HepG2 (cell line): ENCODE results near the gene CAPZB. TPM values are rescaled to one million over a fixed set of nuclear protein-coding genes. Genes with fewer than 3 reads are reported as not detected.
A peak's percentile ranks its signal among the peaks of the same experiment; 100 is the strongest.

Source experiments
- ATAC-seq: fragments of 200-7000 bp; cut with Tn5 transposase; 3 replicates; pipeline ENCODE4 v1.9.1; 2020; ENCODE audit warnings: mild to moderate bottlenecking, moderate library complexity
- BruUV-seq: library from RNA; stranded (reverse); fragments of 400-500 nt; replicated peaks from 2 replicates; lab custom pipeline; 2021; lab: Mats Ljungman, UMichigan
- CTCF ChIA-PET: fragments of 300-600 bp; formaldehyde crosslinking; extraction: SDS; loops from one replicate; lab custom pipeline; 2021; ENCODE audit warnings: low total read pairs, inconsistent platforms, low intra/inter-chr PET ratio; lab: Yijun Ruan, JAX
- POLR2A ChIA-PET: fragments of 350-600 bp; sonication (Branson Sonifier 250); formaldehyde crosslinking; loops from one replicate; lab custom pipeline; 2020; ENCODE audit warnings: antibody characterized with exemption, inconsistent platforms; lab: Yijun Ruan, JAX
- DNase-seq: peaks from one replicate; pipeline ENCODE4 v3.0.0-alpha.2; 2015; ENCODE audit warnings: low spot score
- FAIRE-seq: peaks from 3 replicates; lab custom pipeline; 2011; peaks lifted over from hg19 to GRCh38; lab: Jason Lieb, UNC
- H2AFZ ChIP-seq: one replicate; pipeline ENCODE4 v1.6.1; 2011; ENCODE audit warnings: low read length, inconsistent platforms
- H3K27ac ChIP-seq: fragments of 300-600 bp; 3 replicates; pipeline ENCODE4 v1.8.0; 2011; ENCODE audit warnings: mixed run types, mild to moderate bottlenecking, mixed read lengths, low read length, inconsistent platforms; ENCODE audit not compliant: insufficient read depth; ENCODE audit errors: extremely low read length
- H3K27me3 ChIP-seq, 2 experiments: fragments of 200-600 bp in 1 of 2; 2 replicates in 1 of 2; 3 replicates in 1 of 2; pipeline versions ENCODE4 v1.6.0 to v1.8.0; 2011; ENCODE audit warnings: low read length in 2 of 2, mild to moderate bottlenecking in 2 of 2, moderate library complexity in 2 of 2, inconsistent platforms in 1 of 2; ENCODE audit not compliant: insufficient read depth in 2 of 2, control insufficient read depth in 1 of 2
- H3K36me3 ChIP-seq, 2 experiments: fragments of 200-600 bp in 1 of 2; replicated peaks in 1 of 2; 2 replicates in 1 of 2; 3 replicates in 1 of 2; pipeline versions ENCODE4 v1.5.1 to v1.8.0; 2011; ENCODE audit warnings: low read length in 2 of 2, inconsistent platforms in 1 of 2; ENCODE audit not compliant: insufficient read depth in 2 of 2, control insufficient read depth in 1 of 2
- H3K4me1 ChIP-seq: 2 replicates; pipeline ENCODE4 v1.5.1; 2012; ENCODE audit warnings: low read length, inconsistent platforms; ENCODE audit not compliant: insufficient read depth
- H3K4me2 ChIP-seq: 2 replicates; pipeline ENCODE4 v1.6.0; 2011; ENCODE audit warnings: low read depth, low read length, inconsistent platforms
- H3K4me3 ChIP-seq, 3 experiments: fragments of 200-600 bp in 1 of 3; sonication (generic), shearing (Covaris generic) in 1 of 3; replicated peaks in 1 of 3; 2 replicates each; pipeline ENCODE4 v1.5.1; 2011 to 2016; ENCODE audit warnings: low read length in 3 of 3, inconsistent platforms in 2 of 3, low read depth in 2 of 3, mild to moderate bottlenecking in 2 of 3, control low read depth in 1 of 3, mixed read lengths in 1 of 3; ENCODE audit not compliant: insufficient read depth in 1 of 3
- H3K79me2 ChIP-seq: one replicate; pipeline ENCODE4 v1.6.1; 2011; ENCODE audit warnings: low read length, inconsistent platforms; ENCODE audit not compliant: insufficient read depth
- H3K9ac ChIP-seq: 2 replicates; pipeline ENCODE4 v1.6.0; 2011; ENCODE audit warnings: mild to moderate bottlenecking, low read depth, low read length, inconsistent platforms; ENCODE audit not compliant: insufficient read depth
- H3K9me3 ChIP-seq: 2 replicates; pipeline ENCODE4 v1.5.1; 2012; ENCODE audit warnings: mild to moderate bottlenecking, low read length
- H4K20me1 ChIP-seq: 2 replicates; pipeline ENCODE4 v1.6.0; 2011; ENCODE audit warnings: inconsistent platforms, mild to moderate bottlenecking, low read length, moderate library complexity; ENCODE audit not compliant: insufficient read depth
- ARID3A ChIP-seq: IDR thresholded peaks from 2 replicates; pipeline ENCODE4 v1.6.1; 2012; ENCODE audit warnings: low read depth, low read length, improper control_type of control experiment
- ATF4 ChIP-seq, 2 experiments: fragments of 450-650 bp in 1 of 2; sonication (generic) in 1 of 2; formaldehyde crosslinking; IDR thresholded peaks; 2 replicates each; pipeline versions ENCODE4 v1.5.0 to v1.8.0; 2020 to 2022; ENCODE audit warnings: mild to moderate bottlenecking in 1 of 2, missing genetic modification reagents in 1 of 2
- CAMTA2 ChIP-seq: sonication (generic); formaldehyde crosslinking; IDR thresholded peaks from 2 replicates; pipeline ENCODE4 v1.4.0; 2020; ENCODE audit warnings: mild to moderate bottlenecking, missing genetic modification reagents, borderline replicate concordance
- CBX1 ChIP-seq: IDR thresholded peaks from one replicate; pipeline ENCODE4 v1.6.1; 2016; ENCODE audit warnings: antibody characterized with exemption, low read depth
- PRDM4 ChIP-seq: sonication (generic); formaldehyde crosslinking; IDR thresholded peaks from 2 replicates; pipeline ENCODE4 v1.9.0; 2021; ENCODE audit warnings: missing genetic modification reagents, borderline replicate concordance
- REL ChIP-seq: sonication (generic); formaldehyde crosslinking; conservative IDR thresholded peaks from 2 replicates; pipeline ENCODE4 v1.8.0; 2022; ENCODE audit warnings: mild to moderate bottlenecking, missing genetic modification reagents, moderate library complexity
- TARDBP ChIP-seq: sonication (generic); formaldehyde crosslinking; IDR thresholded peaks from 2 replicates; pipeline ENCODE4 v1.8.0; 2022; ENCODE audit warnings: mild to moderate bottlenecking, missing genetic modification reagents
- TFDP1 ChIP-seq: IDR thresholded peaks from 2 replicates; pipeline ENCODE4 v1.6.1; 2016; ENCODE audit warnings: missing compliant biosample characterization, missing genetic modification reagents, borderline replicate concordance
- U2AF2 ChIP-seq: fragments of 200-400 bp; formaldehyde crosslinking; IDR thresholded peaks from 2 replicates; pipeline ENCODE4 v1.6.1; 2017; ENCODE audit warnings: low read depth, mild to moderate bottlenecking, low read length
- ZBTB39 ChIP-seq: sonication (generic); formaldehyde crosslinking; IDR thresholded peaks from 2 replicates; pipeline ENCODE4 v1.5.0; 2020; ENCODE audit warnings: missing genetic modification reagents
- ZNF225 ChIP-seq: sonication (generic); formaldehyde crosslinking; IDR thresholded peaks from 2 replicates; pipeline ENCODE4 v1.4.0; 2020; ENCODE audit warnings: mild to moderate bottlenecking, missing genetic modification reagents
- ZNF335 ChIP-seq: sonication (generic); formaldehyde crosslinking; IDR thresholded peaks from 2 replicates; pipeline ENCODE4 v1.4.0; 2020; ENCODE audit warnings: missing genetic modification reagents
- ZNF576 ChIP-seq: sonication (generic); formaldehyde crosslinking; IDR thresholded peaks from 2 replicates; pipeline ENCODE4 v1.4.0; 2020; ENCODE audit warnings: mild to moderate bottlenecking, missing genetic modification reagents
- ZNF598 ChIP-seq: sonication (generic); formaldehyde crosslinking; IDR thresholded peaks from 2 replicates; pipeline ENCODE4 v1.5.1; 2020; ENCODE audit warnings: mild to moderate bottlenecking, missing genetic modification reagents, borderline replicate concordance
- ZNF615 ChIP-seq: sonication (generic); formaldehyde crosslinking; IDR thresholded peaks from 2 replicates; pipeline ENCODE4 v1.5.0; 2020; ENCODE audit warnings: mild to moderate bottlenecking, missing genetic modification reagents, borderline replicate concordance
- WGBS: methylation state at CpG from one replicate; pipeline ENCODE4 v1.1.6; 2017; ENCODE audit warnings: low lambda C conversion rate; 5-methylcytosine and 5-hydroxymethylcytosine counted together
- in situ Hi-C: cut with HindIII; loops from 2 replicates; pipeline ENCODE4 v1.10.0; 2017; ENCODE audit warnings: low pct_unique_long_range_greater_than_20kb; ENCODE audit not compliant: extremely low pct_ligation_motif_present
- intact Hi-C: fragments of 100-400 bp; cut with micrococcal nuclease; formaldehyde crosslinking; loops from one replicate; pipeline ENCODE4 v1.10.0; 2022; ENCODE audit not compliant: unreplicated experiment
- polyA plus RNA-seq, 8 experiments: library from polyadenylated mRNA; depleted of rRNA in 3 of 8; stranded (reverse) in 7 of 8; unstranded in 1 of 8; fragments of >200 nt; fragmentation: Illumina TruSeq in 4 of 8; extraction: Trizol in 4 of 8; gene quantifications; 2 replicates each; pipeline versions ENCODE4 v1.2.1 to v1.2.3, GENCODE V29; 2011 to 2016; ENCODE audit warnings: low read depth in 4 of 8, missing spikeins in 1 of 8, mixed read lengths in 1 of 8; ENCODE audit not compliant: insufficient read depth in 1 of 8
- total RNA-seq, 5 experiments: library from RNA; depleted of rRNA; stranded (reverse); fragments of >200 nt; fragmentation: Illumina TruSeq; extraction: Trizol; gene quantifications; 2 replicates each; pipeline ENCODE4 v1.2.3, GENCODE V29; 2016; ENCODE audit warnings: low read depth in 1 of 5

The CAPZB gene
- total and polyA plus RNA-seq, 2 of the 13 experiments (the other 11 are each of a cell fraction or from before 2014, with no cell fraction given) = 58.9 to 76.9 TPM

- peak; percentile 26 for ATAC-seq
- H3K27me3 ChIP-seq = no peaks in the 10 kb centered on the region
- peak; percentile 73 for FAIRE-seq
- in situ Hi-C loops = no loop called here
- peaks cover 94% of the 10 kb centered on the region for H3K79me2 ChIP-seq
- peaks cover 18% of the 10 kb centered on the region for H4K20me1 ChIP-seq
- H3K4me3 ChIP-seq = peak overlapping the region in 1 of 3 experiments; percentile 20; a peak in 1 of 6 replicates
- H3K9me3 ChIP-seq = no peaks in the 10 kb centered on the region
- 0 out of 2 replicates have a peak overlapping the region, but pooled peaks have one; percentile 34 for H3K9ac ChIP-seq
- 25% methylated on average over 5 of the region's 6 CpGs for WGBS
- H3K36me3 ChIP-seq = no peaks in the 10 kb centered on the region
- POLR2A ChIA-PET = no interaction called here
- peak overlapping the region; percentile 28 for H3K4me2 ChIP-seq
- peaks cover 94% of the 10 kb centered on the region for H3K4me1 ChIP-seq
- no peak overlapping the region for H2AFZ ChIP-seq
- peak overlapping the region; percentile 63 for H3K27ac ChIP-seq
- CTCF ChIA-PET = no interaction called here
- BruUV-seq = no TSS peak
- intact Hi-C loops = loop anchor here (2.0 to 5.0 kb wide), 2 partner anchors 41 to 62 kb away; partner anchors contain the start of gene CAPZB
- peak; percentile 84 for DNase-seq
- no peak for TF ChIP-seq CBX1
- TF ChIP-seq ATF4 (CRISPR knock-in tag; IDR thresholded peaks at IDR 0.05) = no peak
- TF ChIP-seq ZNF615 (CRISPR knock-in tag) = no peak
- TF ChIP-seq TARDBP = no peak
- TF ChIP-seq ARID3A = no peak
- no peak for TF ChIP-seq U2AF2
- TF ChIP-seq ZNF576 (CRISPR knock-in tag) = no peak
- no peak for TF ChIP-seq TFDP1 (CRISPR knock-in tag)
- no peak for TF ChIP-seq ZNF225
- TF ChIP-seq REL (CRISPR knock-in tag) = no peak
- no peak for TF ChIP-seq CAMTA2 (CRISPR knock-in tag)
- no peak for TF ChIP-seq ZNF598
- TF ChIP-seq ZNF335 = no peak
- TF ChIP-seq PRDM4 (CRISPR knock-in tag) = no peak
- TF ChIP-seq ZBTB39 (CRISPR knock-in tag) = no peak
Measured at GRCh38 chr1:19425646-19426239, 59.6 kb downstream of the CAPZB start.
